ENCODE results near the gene NR0B2. TPM values are rescaled to one million over a fixed set of nuclear protein-coding genes. Genes with fewer than 3 reads are reported as not detected.
A peak's percentile ranks its signal among the peaks of the same experiment; 100 is the strongest.

The NR0B2 gene
- total RNA-seq, 2 experiments from 2014 or later: not detected

DNA sequence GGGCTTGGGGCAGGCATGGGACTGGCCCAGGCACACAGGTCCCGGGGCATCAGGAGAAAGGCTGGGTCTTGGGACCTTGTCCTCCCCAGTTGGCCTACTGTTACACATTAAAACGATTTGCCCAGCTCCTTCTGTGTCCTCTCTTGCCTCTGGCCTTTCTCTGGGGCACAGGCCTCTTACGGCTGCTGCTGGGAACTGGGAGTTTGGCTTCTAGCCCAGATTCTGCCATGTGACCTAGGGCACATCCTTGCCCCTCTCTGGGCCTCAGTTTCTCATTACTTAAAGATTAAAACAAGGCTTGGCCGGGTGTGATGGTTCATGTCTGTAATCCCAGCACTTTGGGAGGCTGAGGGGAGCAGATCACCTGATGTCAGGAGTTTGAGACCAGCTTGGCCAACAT is 32.5 kb upstream of the NR0B2 start:
- H3K36me3 Mint-ChIP-seq: peaks cover 24% of the 10 kb centered on the region
- H3K4me3 Mint-ChIP-seq: no peak overlapping the region
- no peaks in the 10 kb centered on the region for H3K4me1 Mint-ChIP-seq
- H3K27ac Mint-ChIP-seq: no peak overlapping the region
- H3K27me3 Mint-ChIP-seq: no peaks in the 10 kb centered on the region
- DNase-seq: no peak
- H3K9me3 Mint-ChIP-seq: no peaks in the 10 kb centered on the region

DNA sequence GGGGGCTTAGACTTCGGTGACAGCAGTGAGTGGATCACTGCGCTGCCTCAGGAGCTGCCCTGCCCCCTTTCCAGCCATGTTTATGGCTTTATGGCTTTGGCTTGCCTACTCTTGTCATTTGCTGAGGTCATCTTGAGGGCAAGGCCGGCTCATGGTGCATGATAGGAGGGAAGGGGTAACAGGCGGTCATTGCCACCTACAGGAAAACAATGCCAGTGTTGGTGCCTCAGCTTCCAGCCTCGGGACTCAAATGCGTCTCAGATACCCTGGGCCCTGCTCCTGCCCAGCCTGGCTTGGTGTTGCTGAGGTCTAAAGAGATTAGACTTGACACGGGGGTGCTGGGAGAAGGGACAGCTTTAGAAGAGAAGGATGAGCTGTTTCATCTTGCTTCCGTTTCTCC is 32.0 kb upstream of the NR0B2 start:
- H3K27me3 Mint-ChIP-seq: no peaks in the 10 kb centered on the region
- H3K4me1 Mint-ChIP-seq: no peaks in the 10 kb centered on the region
- no peak overlapping the region for H3K4me3 Mint-ChIP-seq
- H3K27ac Mint-ChIP-seq: no peak overlapping the region
- H3K36me3 Mint-ChIP-seq: peaks cover 24% of the 10 kb centered on the region
- DNase-seq: no peak
- no peaks in the 10 kb centered on the region for H3K9me3 Mint-ChIP-seq

DNA sequence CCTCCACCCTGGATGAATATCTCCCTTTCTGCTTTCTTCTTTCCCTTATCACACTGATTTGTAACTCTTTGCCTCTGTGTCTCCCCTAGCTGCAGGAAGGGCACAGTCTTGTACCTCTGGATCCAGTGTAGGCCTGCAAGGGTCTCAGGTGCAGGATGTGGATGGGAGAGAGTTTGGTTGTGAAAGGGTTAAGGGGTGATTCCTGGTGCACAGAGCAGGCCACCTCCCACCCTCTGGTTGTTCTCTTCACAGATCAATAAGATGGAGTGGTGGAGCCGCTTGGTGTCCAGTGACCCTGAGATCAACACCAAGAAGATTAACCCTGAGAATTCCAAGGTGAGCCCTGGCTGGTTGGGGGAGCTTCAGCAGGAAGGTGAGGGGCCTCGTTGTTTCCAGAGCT is 31.4 kb upstream of the NR0B2 start:
- H3K4me1 Mint-ChIP-seq: no peaks in the 10 kb centered on the region
- H3K27me3 Mint-ChIP-seq: no peaks in the 10 kb centered on the region
- H3K4me3 Mint-ChIP-seq: no peak overlapping the region
- peaks cover 26% of the 10 kb centered on the region for H3K36me3 Mint-ChIP-seq
- H3K9me3 Mint-ChIP-seq: no peaks in the 10 kb centered on the region
- DNase-seq: no peak
- H3K27ac Mint-ChIP-seq: peak overlapping the region; percentile 30

GRCh38 chr1:26942656-26943055 is 28.9 kb upstream of the NR0B2 start:
- peaks cover 5% of the 10 kb centered on the region for H3K4me1 Mint-ChIP-seq
- H3K36me3 Mint-ChIP-seq: peaks cover 29% of the 10 kb centered on the region
- peak overlapping the region; percentile 42 for H3K27ac Mint-ChIP-seq
- no peaks in the 10 kb centered on the region for H3K9me3 Mint-ChIP-seq
- no peak for DNase-seq
- no peaks in the 10 kb centered on the region for H3K27me3 Mint-ChIP-seq
- H3K4me3 Mint-ChIP-seq: no peak overlapping the region

DNA sequence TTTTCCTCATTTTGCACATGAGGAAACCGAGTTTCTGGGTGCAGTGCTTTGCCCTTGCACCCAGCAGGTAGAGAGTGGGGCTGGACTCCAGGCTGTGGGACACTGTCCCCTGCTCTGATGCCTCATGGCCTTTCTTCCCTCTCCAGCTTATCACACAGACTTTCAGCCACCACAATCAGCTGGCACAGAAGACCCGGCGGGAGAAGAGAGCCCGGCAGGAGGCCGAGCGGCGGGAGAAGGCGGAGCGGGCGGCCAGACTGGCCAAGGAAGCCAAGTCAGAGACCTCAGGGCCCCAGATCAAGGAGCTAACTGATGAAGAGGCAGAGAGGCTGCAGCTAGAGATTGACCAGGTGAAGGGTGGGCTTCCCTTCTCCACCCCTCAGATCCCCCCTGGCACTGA is 27.5 kb upstream of the NR0B2 start:
- H3K27me3 Mint-ChIP-seq: no peaks in the 10 kb centered on the region
- peaks cover 5% of the 10 kb centered on the region for H3K4me1 Mint-ChIP-seq
- no peaks in the 10 kb centered on the region for H3K9me3 Mint-ChIP-seq
- no peak overlapping the region for H3K4me3 Mint-ChIP-seq
- DNase-seq: no peak
- no peak overlapping the region for H3K27ac Mint-ChIP-seq
- H3K36me3 Mint-ChIP-seq: peaks cover 33% of the 10 kb centered on the region

DNA sequence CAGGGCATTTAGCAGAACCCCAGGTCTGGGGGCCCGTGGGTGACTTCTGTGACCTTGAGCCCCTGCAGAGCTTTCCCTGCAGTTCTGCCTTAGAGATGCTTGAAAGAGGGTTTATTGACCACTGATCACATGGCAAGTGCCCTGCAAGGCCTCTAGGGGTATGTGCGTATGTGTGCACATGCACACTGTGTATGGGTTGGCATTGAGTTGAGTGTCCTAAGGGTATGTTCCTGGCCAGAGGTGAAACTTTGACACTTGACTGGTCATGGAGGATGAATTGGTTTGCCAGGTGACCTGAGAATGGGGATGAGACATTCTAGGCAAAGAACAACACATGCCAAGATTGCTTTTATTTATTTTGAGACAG is 24.9 kb upstream of the NR0B2 start:
- H3K9me3 Mint-ChIP-seq: no peaks in the 10 kb centered on the region
- peaks cover 7% of the 10 kb centered on the region for H3K4me1 Mint-ChIP-seq
- no peaks in the 10 kb centered on the region for H3K27me3 Mint-ChIP-seq
- H3K27ac Mint-ChIP-seq: no peak overlapping the region
- H3K4me3 Mint-ChIP-seq: no peak overlapping the region
- no peak for DNase-seq
- H3K36me3 Mint-ChIP-seq: peaks cover 30% of the 10 kb centered on the region

DNA sequence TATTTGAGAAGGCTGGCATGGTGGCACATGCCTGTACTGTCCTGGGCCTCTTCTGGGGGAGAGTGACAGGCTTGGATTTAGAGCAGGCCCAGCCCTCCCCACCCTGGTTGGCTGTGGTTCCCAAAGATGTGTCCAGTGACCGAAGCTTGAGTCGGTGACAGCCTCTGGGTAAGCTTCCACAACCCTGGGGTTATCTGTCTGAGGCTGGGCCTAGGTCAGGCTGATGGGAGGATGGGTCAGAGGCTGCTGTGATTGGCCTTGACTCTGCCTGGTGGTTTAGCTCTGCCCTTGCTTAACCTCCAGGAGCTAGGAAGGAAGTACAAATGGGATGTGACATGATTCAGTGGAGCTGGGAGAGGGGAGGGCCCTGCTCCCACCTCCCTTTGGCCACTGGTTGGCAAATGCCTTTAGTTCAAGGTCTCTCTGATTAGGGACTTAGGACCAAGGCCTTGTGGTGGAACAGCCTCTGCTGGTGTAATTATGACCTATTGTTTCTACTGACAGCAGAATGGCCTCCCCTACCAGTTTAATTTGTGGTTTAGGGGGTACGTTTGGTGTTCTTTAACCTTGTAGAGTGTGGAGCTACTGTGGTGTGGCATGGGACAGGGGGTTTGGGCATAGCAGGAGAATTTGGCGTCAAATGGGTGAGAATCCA is 24.4 kb upstream of the NR0B2 start:
- H3K36me3 Mint-ChIP-seq: peaks cover 31% of the 10 kb centered on the region
- H3K9me3 Mint-ChIP-seq: no peaks in the 10 kb centered on the region
- DNase-seq: no peak
- peaks cover 7% of the 10 kb centered on the region for H3K4me1 Mint-ChIP-seq
- no peak overlapping the region for H3K4me3 Mint-ChIP-seq
- H3K27me3 Mint-ChIP-seq: no peaks in the 10 kb centered on the region
- no peak overlapping the region for H3K27ac Mint-ChIP-seq

DNA sequence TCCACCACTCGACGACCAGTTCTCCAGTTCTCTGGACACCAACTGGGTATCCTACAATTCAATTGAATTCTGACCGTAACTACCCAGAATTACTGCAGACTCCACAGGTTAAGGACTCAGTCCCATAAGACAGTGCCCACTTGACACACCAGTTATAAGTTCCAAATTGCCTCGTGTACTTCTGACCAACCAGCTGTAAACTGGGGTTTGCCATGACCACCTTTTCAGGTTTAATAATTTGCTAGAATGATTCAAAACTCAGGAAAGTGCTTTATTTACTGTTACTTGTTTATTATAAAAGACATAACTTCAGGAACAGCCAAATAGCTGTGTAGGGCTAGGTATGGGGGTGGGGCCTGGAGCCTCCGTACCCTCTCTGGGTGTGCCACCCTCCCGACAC is 23.0 kb upstream of the NR0B2 start:
- Mint-ChIP-seq H3K27ac (no peak overlapping the region), H3K4me1 (peaks cover 7% of the 10 kb centered on the region), H3K36me3 (peaks cover 25% of the 10 kb centered on the region), H3K4me3 (no peak overlapping the region), H3K9me3 (no peaks in the 10 kb centered on the region), H3K27me3 (no peaks in the 10 kb centered on the region)
- no peak for DNase-seq

GRCh38 chr1:26932531-26932930 is 18.8 kb upstream of the NR0B2 start:
- Mint-ChIP-seq H3K4me1 (peaks cover 8% of the 10 kb centered on the region), H3K9me3 (no peaks in the 10 kb centered on the region), H3K4me3 (no peak overlapping the region), H3K27ac (no peak overlapping the region), H3K27me3 (no peaks in the 10 kb centered on the region), H3K36me3 (peaks cover 37% of the 10 kb centered on the region)
- DNase-seq: no peak

GRCh38 chr1:26923711-26924110 is 9.9 kb upstream of the NR0B2 start:
- Mint-ChIP-seq H3K27me3 (peaks cover 4% of the 10 kb centered on the region), H3K4me1 (peaks cover 44% of the 10 kb centered on the region), H3K4me3 (peak overlapping the region; percentile 96), H3K27ac (peak overlapping the region; percentile 98), H3K9me3 (no peaks in the 10 kb centered on the region), H3K36me3 (peaks cover 45% of the 10 kb centered on the region)
- DNase-seq: peak; percentile 4

DNA sequence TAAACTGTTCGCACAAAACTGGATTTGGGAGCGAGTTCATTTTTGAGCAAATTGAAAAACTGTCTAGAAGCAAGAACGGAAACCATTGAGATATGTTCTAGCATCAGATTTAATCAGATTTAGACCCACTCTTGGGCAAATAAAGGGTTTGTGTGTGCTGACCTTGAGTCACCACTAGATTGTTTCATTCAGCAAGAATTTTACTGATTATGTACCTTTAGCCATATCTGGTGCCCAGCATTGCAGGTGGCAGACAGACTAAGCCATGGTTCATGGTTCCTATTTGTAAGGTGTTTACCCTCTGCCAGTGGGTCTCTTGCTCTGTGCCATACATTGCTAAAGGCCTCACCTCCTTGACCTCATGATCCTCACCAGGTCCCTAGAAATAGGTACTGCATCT is 9.1 kb upstream of the NR0B2 start:
- H3K36me3 Mint-ChIP-seq: peaks cover 37% of the 10 kb centered on the region
- H3K27ac Mint-ChIP-seq: peak overlapping the region; percentile 98
- peak overlapping the region; percentile 96 for H3K4me3 Mint-ChIP-seq
- no peaks in the 10 kb centered on the region for H3K9me3 Mint-ChIP-seq
- no peak for DNase-seq
- H3K4me1 Mint-ChIP-seq: peaks cover 39% of the 10 kb centered on the region
- H3K27me3 Mint-ChIP-seq: peaks cover 4% of the 10 kb centered on the region

- peak overlapping the region; percentile 96 for H3K4me3 Mint-ChIP-seq
- peaks cover 36% of the 10 kb centered on the region for H3K36me3 Mint-ChIP-seq
- H3K27ac Mint-ChIP-seq: peak overlapping the region; percentile 98
- H3K4me1 Mint-ChIP-seq: peaks cover 39% of the 10 kb centered on the region
- no peaks in the 10 kb centered on the region for H3K9me3 Mint-ChIP-seq
- no peak for DNase-seq
- peaks cover 4% of the 10 kb centered on the region for H3K27me3 Mint-ChIP-seq
Observed at GRCh38 chr1:26922431-26922729, 8.6 kb upstream of the NR0B2 start.

- Mint-ChIP-seq H3K4me1 (peaks cover 36% of the 10 kb centered on the region), H3K9me3 (no peaks in the 10 kb centered on the region), H3K36me3 (peaks cover 32% of the 10 kb centered on the region), H3K4me3 (peak within 1 kb of the TSS; percentile 96), H3K27me3 (peaks cover 4% of the 10 kb centered on the region), H3K27ac (peak within 1 kb of the TSS; percentile 98)
- DNase-seq: peak; percentile 97
Observed at GRCh38 chr1:26921540-26922430, 8.0 kb upstream of the NR0B2 start, which contains the start of gene NUDC. NUDC (plus strand) TSS chr1:26921743; CDS start chr1:26921849, 106 bp downstream.

GRCh38 chr1:26921126-26921539 is 7.4 kb upstream of the NR0B2 start:
- no peaks in the 10 kb centered on the region for H3K9me3 Mint-ChIP-seq
- H3K36me3 Mint-ChIP-seq: peaks cover 30% of the 10 kb centered on the region
- peak overlapping the region; percentile 98 for H3K27ac Mint-ChIP-seq
- H3K27me3 Mint-ChIP-seq: peaks cover 4% of the 10 kb centered on the region
- H3K4me1 Mint-ChIP-seq: peaks cover 35% of the 10 kb centered on the region
- DNase-seq: no peak
- H3K4me3 Mint-ChIP-seq: peak overlapping the region; percentile 96

DNA sequence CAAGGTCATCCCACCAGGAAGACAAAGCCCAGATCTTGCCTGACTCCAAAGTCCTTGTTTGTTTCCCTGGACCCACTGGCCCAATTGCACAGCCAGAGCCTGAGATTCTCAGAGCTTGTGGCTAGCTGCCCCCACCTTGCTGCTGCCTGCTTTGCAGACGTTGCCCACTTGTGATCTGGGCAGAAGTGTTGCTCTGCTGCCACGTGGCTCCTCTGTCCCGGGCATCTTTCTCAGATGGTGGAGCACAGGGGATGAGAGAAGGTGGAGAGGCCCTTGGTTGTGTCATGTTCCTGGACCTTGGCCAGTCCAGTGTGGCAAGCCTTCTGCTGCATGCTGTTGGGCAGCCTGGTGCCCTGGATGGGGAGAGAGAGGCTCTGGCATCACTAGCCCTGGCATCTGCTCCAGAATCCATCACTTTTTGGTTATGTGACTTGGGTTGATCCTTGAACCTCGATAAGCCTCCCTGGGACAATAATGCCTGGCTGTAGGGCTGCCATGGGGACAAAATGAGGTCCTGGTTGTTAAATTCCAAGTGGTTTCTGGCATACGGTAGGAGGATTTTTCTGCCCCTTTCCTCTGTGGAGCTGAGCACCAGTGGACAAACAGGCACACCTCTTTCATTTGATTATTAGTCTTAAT is 1.5 kb upstream of the NR0B2 start:
- Mint-ChIP-seq H3K4me3 (no peak overlapping the region), H3K36me3 (no peaks in the 10 kb centered on the region), H3K4me1 (peaks cover under 1% of the 10 kb centered on the region)

More for the DNA sequence above, 1.5 kb upstream of the NR0B2 start:
- no peaks in the 10 kb centered on the region for H3K27me3 Mint-ChIP-seq
- DNase-seq: no peak
- no peak overlapping the region for H3K27ac Mint-ChIP-seq
- H3K9me3 Mint-ChIP-seq: no peaks in the 10 kb centered on the region

Data from activated naive CD8-positive, alpha-beta T cell treated with anti-CD3 and anti-CD28 coated beads for 36 hours (primary cell).